ENCODE data around the gene ATP13A4.

ATP13A4 gene

DNA sequence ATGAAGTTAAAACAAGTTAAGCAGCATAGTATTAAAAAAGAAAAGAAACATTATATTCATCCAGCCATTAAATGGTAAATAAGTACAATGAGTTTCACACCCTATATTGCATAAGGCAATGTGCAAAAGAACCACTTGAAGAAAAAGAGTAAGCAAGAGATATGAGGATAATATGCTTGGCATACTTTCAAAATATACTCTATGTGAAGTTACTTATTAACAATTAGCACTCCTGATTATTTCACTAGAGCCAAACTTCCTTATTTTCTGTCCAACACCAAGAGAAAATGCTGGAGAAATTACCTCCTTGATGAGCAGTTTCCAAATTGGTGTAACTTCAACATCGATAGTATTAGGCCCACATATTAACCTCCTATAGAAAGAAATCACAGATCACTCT lies 63.7 kb downstream of the ATP13A4 start:
- DNase-seq (ENCODE audit: low spot score) = no peak

- DNase-seq (ENCODE audit: low spot score) = no peak
These were observed 64.1 kb downstream of the ATP13A4 start for GRCh38 chr3:193490580-193490979.

- no peak for DNase-seq (ENCODE audit: low spot score)
These were observed 64.7 kb downstream of the ATP13A4 start for GRCh38 chr3:193489949-193490348.

GRCh38 chr3:193488741-193489140 lies 66.0 kb downstream of the ATP13A4 start:
- no peak for DNase-seq (ENCODE audit: low spot score)

DNA sequence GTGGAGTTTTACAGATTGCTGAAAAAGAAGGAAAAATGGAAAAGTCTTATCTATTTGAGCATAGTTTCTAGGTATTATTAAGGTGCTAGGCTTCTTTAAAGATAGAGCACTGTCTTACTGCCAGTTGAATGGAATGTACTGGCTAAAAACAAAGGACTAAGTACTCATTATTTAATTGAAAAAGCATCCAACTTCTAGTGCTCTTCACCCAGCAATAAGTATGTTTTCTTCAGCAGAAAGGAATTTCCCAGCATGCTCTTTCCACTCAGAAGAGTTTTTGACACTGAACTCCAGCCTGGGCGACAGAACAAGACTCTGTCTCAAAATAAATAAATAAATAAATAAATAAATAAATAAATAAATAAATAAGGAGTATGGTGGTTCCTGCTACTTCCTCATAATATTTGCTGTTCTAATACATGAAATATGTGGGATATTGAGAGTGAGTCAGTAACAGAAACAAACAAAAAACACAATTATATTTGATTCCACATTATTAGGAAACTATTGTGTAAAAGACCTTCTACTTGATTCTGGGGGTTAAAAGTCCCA lies 70.6 kb downstream of the ATP13A4 start:
- no peak for DNase-seq (ENCODE audit: low spot score)

DNA sequence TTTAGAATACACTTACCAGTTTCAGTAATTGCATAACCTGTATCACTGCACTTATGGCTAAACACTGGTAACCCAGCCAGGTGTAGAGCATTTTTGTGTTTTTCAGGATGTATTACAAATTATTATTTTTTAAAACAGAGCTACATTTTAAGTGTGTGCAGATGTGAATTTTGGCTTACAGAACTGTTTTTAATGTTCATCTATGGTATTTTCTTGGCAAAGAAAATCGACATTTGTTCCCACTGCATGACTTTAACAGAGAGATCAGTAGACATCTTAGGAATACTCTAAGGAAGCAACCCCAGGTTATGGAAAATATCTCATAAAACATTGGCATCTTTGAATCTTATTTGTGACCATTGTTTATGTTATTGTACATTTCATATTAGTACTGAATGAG lies 73.3 kb downstream of the ATP13A4 start:
- no peak for DNase-seq (ENCODE audit: low spot score)

GRCh38 chr3:193474446-193474845 lies 80.2 kb downstream of the ATP13A4 start:
- no peak for DNase-seq (ENCODE audit: low spot score)

DNA sequence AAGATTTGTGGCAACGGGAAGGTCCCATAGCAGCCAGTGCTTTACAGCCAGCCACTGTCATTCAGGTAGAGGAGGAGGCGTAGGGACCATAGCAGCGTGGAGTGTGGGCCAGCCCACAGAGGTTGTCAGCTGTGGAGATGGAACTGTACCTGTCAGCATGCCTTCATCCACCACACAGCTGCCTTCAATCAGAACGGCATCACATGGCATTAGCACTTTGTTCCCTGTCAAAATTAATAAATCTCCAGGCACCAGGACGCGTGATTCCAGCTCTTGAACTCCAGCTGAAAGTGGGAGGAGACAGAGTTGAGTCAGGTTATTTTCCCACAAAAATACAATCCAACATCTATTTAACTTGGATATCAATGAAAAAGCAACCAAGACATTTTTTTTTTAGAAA lies 84.0 kb downstream of the ATP13A4 start:
- no peak for DNase-seq (ENCODE audit: low spot score)

DNA sequence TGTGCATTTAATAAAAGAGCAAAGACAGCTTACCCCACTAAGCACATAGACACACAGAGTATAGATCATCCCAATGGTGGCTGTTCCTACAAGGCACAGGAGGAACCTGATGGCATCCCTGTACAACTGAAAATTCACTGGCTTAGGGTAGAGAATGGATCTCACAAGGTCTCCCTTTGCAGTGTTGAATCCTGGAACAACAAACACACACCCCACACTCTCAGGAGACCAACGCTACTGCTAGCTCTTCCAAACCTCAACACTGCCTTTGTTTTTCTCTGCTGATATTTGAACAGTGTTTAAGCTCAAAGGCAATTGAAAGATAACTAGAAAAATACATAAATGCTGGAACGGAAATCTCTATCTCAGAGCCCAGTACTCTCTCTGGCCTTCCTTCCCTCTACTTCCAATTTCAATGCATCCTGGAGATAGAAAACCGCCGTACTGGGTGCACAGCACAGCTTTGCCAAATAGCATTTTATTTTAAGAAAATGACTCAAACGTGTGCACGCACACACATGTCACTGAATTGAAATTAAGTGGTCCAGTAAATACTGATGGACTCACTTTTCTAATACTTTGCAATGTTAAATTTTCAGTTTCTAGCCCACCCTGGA lies 88.6 kb downstream of the ATP13A4 start:
- no peak for DNase-seq (ENCODE audit: low spot score)

DNA sequence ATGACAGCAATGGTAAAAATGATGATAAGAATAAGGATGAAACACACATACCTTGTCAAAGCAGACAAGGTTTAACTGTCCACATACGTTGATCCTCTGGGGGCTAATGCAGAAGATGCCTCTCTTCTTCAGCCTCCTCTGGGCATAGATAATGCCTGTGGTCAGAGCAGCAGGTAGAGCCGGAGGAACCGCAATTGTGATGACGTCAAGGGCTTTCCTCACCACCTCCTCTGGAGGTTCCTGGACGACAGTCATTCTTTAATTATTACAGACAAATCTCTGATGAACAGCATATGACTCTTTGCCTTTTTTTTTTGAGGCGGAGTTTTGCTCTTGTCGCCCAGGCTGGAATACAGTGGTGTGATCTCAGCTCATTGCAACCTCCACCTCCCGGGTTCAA lies 89.8 kb downstream of the ATP13A4 start:
- DNase-seq (ENCODE audit: low spot score) = no peak

DNA sequence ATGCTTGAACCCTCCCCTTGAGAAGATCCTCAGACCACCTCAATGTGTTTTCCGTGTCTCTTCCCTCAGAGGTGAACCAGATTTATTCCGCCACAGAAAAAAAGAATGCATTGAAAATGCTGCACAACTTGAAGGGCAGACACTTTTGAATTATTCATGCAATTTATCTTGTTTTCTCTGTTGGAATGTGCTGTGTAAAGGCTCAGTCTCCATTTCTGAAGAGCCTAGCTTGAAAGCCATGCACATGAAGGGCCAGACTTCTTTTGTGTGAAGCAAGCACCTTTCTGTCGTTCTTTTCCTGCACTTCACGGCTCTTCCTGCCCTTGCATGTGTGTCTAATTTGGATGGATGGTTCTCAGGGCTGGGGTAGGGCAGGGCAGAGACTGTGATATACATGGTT lies 97.2 kb downstream of the ATP13A4 start:
- DNase-seq (ENCODE audit: low spot score) = no peak

GRCh38 chr3:193452338-193452737 lies 102.4 kb downstream of the ATP13A4 start:
- DNase-seq (ENCODE audit: low spot score) = no peak

- no peak for DNase-seq (ENCODE audit: low spot score)
These were observed 102.8 kb downstream of the ATP13A4 start for GRCh38 chr3:193451902-193452301.

DNA sequence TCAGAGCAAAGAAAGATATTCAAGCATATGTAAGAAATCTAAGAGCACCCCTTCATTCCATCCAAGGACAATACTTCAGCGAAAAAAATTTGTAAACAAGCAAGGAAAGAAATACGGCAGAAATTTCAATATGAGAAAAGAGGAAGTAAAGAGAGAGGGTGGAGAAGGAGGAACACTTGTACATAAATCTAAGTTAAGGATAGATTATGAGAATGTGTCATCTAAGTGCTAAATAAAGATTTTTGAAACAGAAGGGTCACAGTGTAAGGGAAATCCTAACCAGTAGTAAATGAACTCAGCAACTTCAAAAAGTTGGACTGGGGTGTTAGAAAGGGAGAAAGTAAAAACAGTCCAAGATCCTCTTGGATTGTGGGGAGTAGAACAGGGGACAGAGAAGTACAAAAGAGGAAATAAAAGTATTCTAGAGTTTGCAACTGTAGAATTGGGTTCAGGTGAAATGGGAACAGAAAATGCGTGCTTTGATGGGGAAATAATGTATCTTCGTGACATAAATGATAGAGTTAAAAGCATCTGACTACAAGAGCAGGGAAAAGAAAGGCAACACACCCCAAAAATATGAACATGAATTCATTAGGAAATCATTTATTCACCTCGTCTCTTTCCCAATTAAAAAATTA lies 107.6 kb downstream of the ATP13A4 start:
- no peak for DNase-seq (ENCODE audit: low spot score)

DNA sequence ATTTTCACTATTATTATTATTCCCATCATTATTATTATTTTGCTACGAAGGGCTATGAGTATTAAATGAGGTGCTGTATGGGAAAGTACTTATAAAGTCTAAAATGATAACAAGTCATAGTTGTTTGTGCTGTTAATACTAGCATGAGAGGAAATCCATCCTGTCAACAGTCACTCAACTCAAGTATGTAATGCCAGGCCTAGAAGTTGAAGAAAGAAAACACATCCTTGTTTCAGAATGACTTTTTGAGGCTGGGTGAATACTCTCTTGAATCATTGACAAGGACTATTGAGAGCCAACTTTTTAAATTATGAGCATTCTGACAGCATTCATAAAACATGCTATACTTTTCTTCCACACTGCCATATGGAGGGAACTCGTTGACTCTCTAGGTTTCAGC lies 115.3 kb downstream of the ATP13A4 start:
- no peak for DNase-seq (ENCODE audit: low spot score)

DNA sequence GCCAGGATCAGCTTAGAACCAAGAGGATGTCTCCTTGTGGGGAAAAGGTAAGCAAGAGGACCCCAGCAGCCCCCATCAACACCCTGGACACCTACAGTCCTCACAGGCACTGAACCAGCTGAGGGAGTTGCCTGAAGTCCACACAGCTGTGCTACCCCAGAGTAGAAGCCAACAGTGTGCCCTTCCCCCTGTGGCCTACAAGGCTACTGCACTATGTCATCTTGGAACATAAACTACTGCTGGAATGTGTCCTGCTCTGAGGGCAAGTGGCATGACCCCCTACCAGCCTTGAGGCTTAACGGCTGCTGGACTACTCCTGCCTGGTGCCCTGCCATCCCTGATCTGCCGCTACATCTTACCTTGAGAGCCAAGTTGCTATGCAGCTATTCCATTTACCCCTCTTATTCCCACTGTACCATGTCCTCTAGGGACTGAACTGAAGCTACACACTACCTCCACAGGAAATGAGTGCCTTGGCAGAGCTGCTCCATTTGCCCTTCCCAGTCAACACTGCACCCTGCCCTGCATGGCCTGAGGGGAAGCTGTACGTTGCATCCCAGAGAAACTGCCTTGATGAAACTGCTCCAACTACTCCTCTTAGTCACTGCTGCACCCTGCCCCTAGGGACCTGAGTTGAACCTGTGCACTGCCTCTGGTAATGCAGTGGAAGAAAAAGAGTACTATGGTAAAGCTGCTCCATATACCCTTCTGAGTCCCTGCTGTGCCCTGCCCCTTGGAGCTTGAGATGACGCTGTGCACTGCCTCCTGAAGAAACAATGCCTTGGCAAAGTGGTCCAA lies 135.9 kb downstream of the ATP13A4 start:
- DNase-seq (ENCODE audit: low spot score) = no peak

GRCh38 chr3:193416629-193417028 lies 138.1 kb downstream of the ATP13A4 start:
- DNase-seq (ENCODE audit: low spot score) = no peak

DNA sequence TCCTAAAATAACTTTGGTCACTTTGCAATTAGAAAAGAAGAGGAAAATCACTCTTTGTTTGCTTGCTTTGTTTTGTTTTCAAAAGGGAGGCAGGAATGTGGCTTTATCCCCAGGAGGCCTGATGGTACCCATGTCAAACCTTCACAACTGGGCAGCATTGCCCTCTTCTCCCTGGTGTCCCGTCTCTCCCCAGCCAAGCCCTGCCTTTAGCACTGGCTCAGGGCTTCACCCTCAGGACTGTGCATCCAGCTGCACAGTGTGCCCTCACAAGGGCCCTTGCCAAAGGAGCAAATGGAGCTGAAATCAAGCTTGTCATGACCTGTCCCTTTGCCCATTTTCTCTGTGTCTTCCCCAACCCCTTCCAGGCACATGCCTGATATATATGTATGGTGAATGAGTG lies 147.0 kb downstream of the ATP13A4 start:
- no peak for DNase-seq (ENCODE audit: low spot score)

- no peak for DNase-seq (ENCODE audit: low spot score)
These were observed 147.6 kb downstream of the ATP13A4 start for GRCh38 chr3:193407112-193407511.

GRCh38 chr3:193403307-193403706 lies 151.4 kb downstream of the ATP13A4 start:
- no peak for DNase-seq (ENCODE audit: low spot score)

DNA sequence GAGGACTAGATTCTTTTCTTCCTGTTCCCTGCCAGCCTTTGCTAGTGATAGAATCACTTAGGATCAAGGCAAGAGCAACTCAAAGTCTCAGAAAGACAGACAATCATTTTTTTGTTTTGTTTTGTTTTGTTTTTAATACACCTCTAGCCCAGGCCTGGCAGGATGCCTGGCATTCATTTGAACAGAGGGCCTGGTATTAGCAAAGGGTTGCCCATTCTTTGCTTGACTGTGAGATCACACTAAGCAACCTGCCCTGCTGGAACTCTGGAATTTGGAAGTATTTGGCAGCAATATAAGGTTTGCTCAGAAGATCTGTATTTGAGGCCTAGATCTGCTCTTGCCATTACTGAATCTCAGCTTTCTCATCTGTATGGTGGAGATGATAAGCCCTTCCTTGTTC lies 154.4 kb downstream of the ATP13A4 start:
- no peak for DNase-seq (ENCODE audit: low spot score)

DNA sequence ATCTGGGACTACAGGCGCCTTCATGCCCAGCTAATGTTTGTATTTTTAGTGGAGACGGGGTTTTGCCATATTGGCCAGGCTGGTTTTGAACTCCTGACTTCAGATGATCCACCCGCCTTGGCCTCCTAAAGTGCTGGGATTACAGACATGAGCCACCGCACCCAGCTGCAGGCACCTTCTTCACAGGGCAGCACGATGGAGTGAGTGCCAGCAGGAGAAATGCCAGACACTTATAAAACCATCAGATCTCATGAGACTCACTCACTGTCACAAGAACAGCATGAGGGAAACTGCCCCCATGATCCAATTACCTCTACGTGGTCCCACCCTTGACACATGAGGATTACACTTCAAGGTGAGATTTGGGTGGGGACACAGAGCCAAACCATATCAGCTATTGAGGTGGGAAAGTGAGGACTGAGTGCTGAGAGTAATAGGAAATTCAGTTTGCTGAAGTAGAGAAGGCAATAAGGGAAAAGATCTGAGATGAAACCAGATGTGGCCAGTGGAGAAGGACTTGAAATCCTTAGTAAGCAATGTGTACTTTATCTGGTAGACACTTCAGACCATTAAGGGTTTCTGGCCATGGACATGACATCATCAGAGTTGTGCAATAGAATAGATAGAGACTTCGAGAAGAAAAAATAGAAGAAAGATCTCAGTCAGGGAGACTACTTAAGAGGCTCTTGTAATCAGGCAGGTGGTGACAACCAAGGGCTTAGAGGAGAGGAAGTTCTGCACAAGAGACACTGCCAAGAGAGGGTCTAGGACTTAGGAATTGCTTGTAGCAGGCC lies 158.0 kb downstream of the ATP13A4 start:
- no peak for DNase-seq (ENCODE audit: low spot score)
